GM19468 (cell line): ENCODE results near the gene NPBWR2.

Experiments
- ATAC-seq: cut with Tn5 transposase; IDR thresholded peaks from one replicate; pipeline ENCODE4 v1.9.1; 2021; ENCODE audit warnings: mild to moderate bottlenecking, moderate library complexity, moderate number of reproducible peaks; ENCODE audit not compliant: unreplicated experiment; ENCODE audit errors: extremely low read depth

NPBWR2 gene

GRCh38 chr20:64105846-64106434, 1.4 kb downstream of the NPBWR2 start:
- no peak for ATAC-seq

GRCh38 chr20:64104667-64105451, 2.5 kb downstream of the NPBWR2 start:
- ATAC-seq: no peak

GRCh38 chr20:64103871-64104666, 3.3 kb downstream of the NPBWR2 start:
- no peak for ATAC-seq

- ATAC-seq: no peak
Observed at GRCh38 chr20:64102647-64103354, 4.6 kb downstream of the NPBWR2 start.

GRCh38 chr20:64101731-64102621, 5.4 kb downstream of the NPBWR2 start:
- ATAC-seq: no peak

- ATAC-seq: no peak
Observed at GRCh38 chr20:64100946-64101688, 6.2 kb downstream of the NPBWR2 start.

GRCh38 chr20:64100566-64100888, 6.8 kb downstream of the NPBWR2 start:
- no peak for ATAC-seq

- no peak for ATAC-seq
Observed at GRCh38 chr20:64099880-64100565, 7.3 kb downstream of the NPBWR2 start.

- no peak for ATAC-seq
Observed at GRCh38 chr20:64099086-64099786, 8.1 kb downstream of the NPBWR2 start.

- ATAC-seq: no peak
Observed at GRCh38 chr20:64098471-64099013, 8.8 kb downstream of the NPBWR2 start.

GRCh38 chr20:64096535-64096934, 10.8 kb downstream of the NPBWR2 start:
- ATAC-seq: no peak

- ATAC-seq: no peak
Observed at GRCh38 chr20:64095927-64096326, 11.4 kb downstream of the NPBWR2 start.

- no peak for ATAC-seq
Observed at GRCh38 chr20:64095455-64095854, 11.9 kb downstream of the NPBWR2 start.

GRCh38 chr20:64093013-64093503, 14.3 kb downstream of the NPBWR2 start:
- no peak for ATAC-seq

GRCh38 chr20:64092258-64093012, 14.9 kb downstream of the NPBWR2 start:
- ATAC-seq: no peak

GRCh38 chr20:64091770-64092169, 15.6 kb downstream of the NPBWR2 start:
- no peak for ATAC-seq

GRCh38 chr20:64091340-64091739, 16.0 kb downstream of the NPBWR2 start:
- ATAC-seq: no peak
